DND-41 (cell line): Measurements from ENCODE around the gene BBS9.

Experiments
- ATAC-seq: fragments of 200-7000 bp; cut with Tn5 transposase; 3 replicates; pipeline ENCODE4 v1.9.1; 2021; ENCODE audit warnings: low read depth; ENCODE audit not compliant: insufficient read depth
- DNase-seq: peaks from one replicate; pipeline ENCODE4 v3.0.0-alpha.2; 2020
- H2AFZ ChIP-seq: 2 replicates; pipeline ENCODE4 v1.6.0; 2012; ENCODE audit warnings: low read depth, low read length
- H3K27ac ChIP-seq: 2 replicates; pipeline ENCODE4 v1.5.1; 2012; ENCODE audit warnings: low read length, inconsistent platforms
- H3K27me3 ChIP-seq: fragments of 200-600 bp; sonication (generic); 2 replicates; pipeline ENCODE4 v1.6.0; 2012; ENCODE audit warnings: low read length, mild to moderate bottlenecking, inconsistent platforms; ENCODE audit not compliant: insufficient read depth, poor library complexity
- H3K36me3 ChIP-seq: 2 replicates; pipeline ENCODE4 v1.5.1; 2012; ENCODE audit warnings: low read length, inconsistent platforms; ENCODE audit not compliant: insufficient read depth
- H3K4me1 ChIP-seq: 2 replicates; pipeline ENCODE4 v1.5.1; 2012; ENCODE audit warnings: mild to moderate bottlenecking, low read length; ENCODE audit not compliant: insufficient read depth
- H3K4me2 ChIP-seq: 2 replicates; pipeline ENCODE4 v1.6.0; 2012; ENCODE audit warnings: mild to moderate bottlenecking, moderate library complexity, low read length, inconsistent platforms; ENCODE audit not compliant: insufficient read depth
- H3K4me3 ChIP-seq, 2 experiments: fragments of 200-600 bp in 1 of 2; shearing (Covaris generic) in 1 of 2; 2 replicates each; pipeline ENCODE4 v1.5.1; 2012 to 2016; ENCODE audit warnings: inconsistent platforms in 2 of 2, low read length in 2 of 2, mild to moderate bottlenecking in 2 of 2, low read depth in 1 of 2, moderate library complexity in 1 of 2
- H3K79me2 ChIP-seq: 2 replicates; pipeline ENCODE4 v1.6.0; 2012; ENCODE audit warnings: low read length, inconsistent platforms; ENCODE audit not compliant: insufficient read depth
- H3K9ac ChIP-seq: 2 replicates; pipeline ENCODE4 v1.6.0; 2012; ENCODE audit warnings: low read depth, mild to moderate bottlenecking, inconsistent platforms, low read length, moderate library complexity
- H3K9me3 ChIP-seq: 2 replicates; pipeline ENCODE4 v1.5.1; 2012; ENCODE audit warnings: low read length, moderate library complexity, mild to moderate bottlenecking, inconsistent platforms; ENCODE audit not compliant: insufficient read depth, severe bottlenecking
- H4K20me1 ChIP-seq: 2 replicates; pipeline ENCODE4 v1.6.0; 2012; ENCODE audit warnings: low read length; ENCODE audit not compliant: insufficient read depth
- EZH2 ChIP-seq: IDR thresholded peaks from 3 replicates; pipeline ENCODE4 v1.6.1; 2012; ENCODE audit warnings: borderline replicate concordance, low read depth, mild to moderate bottlenecking, moderate library complexity, low read length, inconsistent platforms; ENCODE audit not compliant: severe bottlenecking
- TF ChIP-seq, protein P1 (sequence below): IDR thresholded peaks from 2 replicates; pipeline ENCODE4 v1.5.1; 2012; ENCODE audit warnings: borderline replicate concordance, low read length, moderate library complexity, mild to moderate bottlenecking; ENCODE audit not compliant: poor library complexity, severe bottlenecking; ENCODE audit errors: extremely low read depth

The BBS9 gene

GRCh38 chr7:33196221-33196620 is 66.9 kb downstream of the BBS9 start:
- Histone ChIP-seq H3K9ac (no peak overlapping the region), H3K36me3 (no peaks in the 10 kb centered on the region), H3K4me3 (no peak overlapping the region), H3K9me3 (no peaks in the 10 kb centered on the region), H3K4me2 (no peak overlapping the region), H2AFZ (no peak overlapping the region), H3K79me2 (no peaks in the 10 kb centered on the region), H3K27ac (no peak overlapping the region), H3K27me3 (no peaks in the 10 kb centered on the region), H3K4me1 (peaks cover 2% of the 10 kb centered on the region; the same call in 1 of the 2 replicates), H4K20me1 (no peaks in the 10 kb centered on the region)
- TF ChIP-seq, protein P1, sequence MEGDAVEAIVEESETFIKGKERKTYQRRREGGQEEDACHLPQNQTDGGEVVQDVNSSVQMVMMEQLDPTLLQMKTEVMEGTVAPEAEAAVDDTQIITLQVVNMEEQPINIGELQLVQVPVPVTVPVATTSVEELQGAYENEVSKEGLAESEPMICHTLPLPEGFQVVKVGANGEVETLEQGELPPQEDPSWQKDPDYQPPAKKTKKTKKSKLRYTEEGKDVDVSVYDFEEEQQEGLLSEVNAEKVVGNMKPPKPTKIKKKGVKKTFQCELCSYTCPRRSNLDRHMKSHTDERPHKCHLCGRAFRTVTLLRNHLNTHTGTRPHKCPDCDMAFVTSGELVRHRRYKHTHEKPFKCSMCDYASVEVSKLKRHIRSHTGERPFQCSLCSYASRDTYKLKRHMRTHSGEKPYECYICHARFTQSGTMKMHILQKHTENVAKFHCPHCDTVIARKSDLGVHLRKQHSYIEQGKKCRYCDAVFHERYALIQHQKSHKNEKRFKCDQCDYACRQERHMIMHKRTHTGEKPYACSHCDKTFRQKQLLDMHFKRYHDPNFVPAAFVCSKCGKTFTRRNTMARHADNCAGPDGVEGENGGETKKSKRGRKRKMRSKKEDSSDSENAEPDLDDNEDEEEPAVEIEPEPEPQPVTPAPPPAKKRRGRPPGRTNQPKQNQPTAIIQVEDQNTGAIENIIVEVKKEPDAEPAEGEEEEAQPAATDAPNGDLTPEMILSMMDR: no peak
- TF ChIP-seq EZH2: no peak
- DNase-seq (no peak), ATAC-seq (no peak)

GRCh38 chr7:33200282-33200681 is 70.9 kb downstream of the BBS9 start:
- H3K36me3 ChIP-seq: no peaks in the 10 kb centered on the region
- TF ChIP-seq, protein P1: no peak
- no peak for TF ChIP-seq EZH2
- H3K4me1 ChIP-seq: no peaks in the 10 kb centered on the region
- H2AFZ ChIP-seq: no peak overlapping the region
- H3K4me3 ChIP-seq: no peak overlapping the region
- H3K79me2 ChIP-seq: no peaks in the 10 kb centered on the region
- no peaks in the 10 kb centered on the region for H3K9me3 ChIP-seq
- H3K9ac ChIP-seq: no peak overlapping the region
- H3K27me3 ChIP-seq: no peaks in the 10 kb centered on the region
- no peak overlapping the region for H3K27ac ChIP-seq
- DNase-seq: no peak
- H4K20me1 ChIP-seq: no peaks in the 10 kb centered on the region
- no peak overlapping the region for H3K4me2 ChIP-seq
- ATAC-seq: no peak

DNA sequence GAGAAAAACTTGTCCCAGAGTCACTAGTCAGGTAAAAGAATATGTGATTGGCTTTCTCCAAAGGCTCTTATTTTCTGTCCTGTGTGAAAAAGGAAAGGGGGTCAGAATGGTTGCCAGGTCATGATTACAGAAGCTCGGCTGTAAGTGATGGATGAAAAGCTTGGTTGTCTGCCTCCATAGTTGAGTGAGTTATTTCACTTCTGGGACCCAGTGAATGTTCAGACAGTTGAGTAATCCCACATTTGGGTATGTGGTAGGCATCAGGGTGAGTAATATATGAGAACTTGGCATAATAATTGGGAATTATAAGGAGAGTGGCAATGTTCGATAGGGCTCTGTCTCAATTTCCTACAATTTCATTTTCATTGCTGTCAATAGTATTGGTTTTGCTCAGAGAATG is 72.5 kb downstream of the BBS9 start:
- no peak overlapping the region for H3K4me3 ChIP-seq
- H3K9me3 ChIP-seq: no peaks in the 10 kb centered on the region
- H3K9ac ChIP-seq: no peak overlapping the region
- no peak for DNase-seq
- H3K4me1 ChIP-seq: no peaks in the 10 kb centered on the region
- ATAC-seq: no peak
- H3K79me2 ChIP-seq: no peaks in the 10 kb centered on the region
- no peaks in the 10 kb centered on the region for H3K27me3 ChIP-seq
- H2AFZ ChIP-seq: no peak overlapping the region
- TF ChIP-seq EZH2: no peak
- TF ChIP-seq, protein P1: no peak
- no peaks in the 10 kb centered on the region for H4K20me1 ChIP-seq
- no peak overlapping the region for H3K4me2 ChIP-seq
- no peak overlapping the region for H3K27ac ChIP-seq
- no peaks in the 10 kb centered on the region for H3K36me3 ChIP-seq

DNA sequence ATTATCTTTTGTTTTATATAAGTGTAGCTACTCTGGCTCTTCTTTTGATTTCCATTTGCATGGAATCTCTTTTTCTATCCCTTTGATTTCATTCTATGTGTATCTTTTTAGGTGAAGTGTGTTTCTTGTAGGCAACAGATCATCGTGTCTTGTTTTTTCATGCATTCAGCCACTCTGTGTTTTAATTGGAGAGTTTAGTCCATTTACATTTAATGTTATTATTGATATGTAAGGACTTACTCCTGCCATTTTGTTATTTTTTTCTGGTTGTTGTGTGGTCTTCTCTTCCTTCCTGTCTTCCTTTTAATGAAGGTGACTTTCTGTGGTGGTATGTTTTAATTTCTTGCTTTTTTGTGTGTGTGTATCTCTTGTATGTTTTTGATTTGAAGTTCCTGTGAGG is 81.6 kb downstream of the BBS9 start:
- H3K4me2 ChIP-seq: no peak overlapping the region
- no peak overlapping the region for H3K4me3 ChIP-seq
- TF ChIP-seq, protein P1: no peak
- no peak for TF ChIP-seq EZH2
- H3K4me1 ChIP-seq: no peaks in the 10 kb centered on the region
- peaks cover 13% of the 10 kb centered on the region for H3K9me3 ChIP-seq
- no peaks in the 10 kb centered on the region for H4K20me1 ChIP-seq
- H3K9ac ChIP-seq: no peak overlapping the region
- no peak overlapping the region for H2AFZ ChIP-seq
- no peaks in the 10 kb centered on the region for H3K79me2 ChIP-seq
- ATAC-seq (no peak), DNase-seq (no peak)
- H3K27me3 ChIP-seq: no peaks in the 10 kb centered on the region
- no peak overlapping the region for H3K27ac ChIP-seq
- no peaks in the 10 kb centered on the region for H3K36me3 ChIP-seq
